ENCODE measurements around the gene ZC3H4. TPM values are rescaled to one million over a fixed set of nuclear protein-coding genes. Genes with fewer than 3 reads are reported as not detected.

The ZC3H4 gene
- total and polyA plus RNA-seq, 4 donors: 2.9 to 11.8 (median 6.3) TPM

DNA sequence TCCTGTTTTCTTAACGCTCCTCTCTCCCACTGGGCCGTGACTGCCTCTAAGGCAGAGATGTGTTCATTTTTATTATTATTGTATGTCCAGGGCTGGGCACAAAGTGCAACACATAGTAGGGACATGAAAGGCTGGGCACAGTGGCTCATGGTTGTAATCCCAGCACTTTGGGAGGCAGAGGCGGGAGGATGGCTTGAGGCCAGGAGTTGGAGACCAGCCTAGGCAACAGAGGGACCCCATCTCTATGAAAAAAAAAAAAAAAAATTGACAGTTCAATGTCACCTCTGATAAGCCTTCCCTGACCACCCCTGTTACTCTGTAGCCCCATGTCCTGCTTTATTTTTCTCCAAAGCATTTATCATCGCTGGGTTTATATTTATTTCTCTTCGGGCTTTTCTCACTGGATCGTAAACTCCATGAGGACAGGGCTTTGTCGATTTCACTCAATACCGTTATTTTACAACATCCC, 16.6 kb upstream of the ZC3H4 start:
- peaks cover 4 to 7% (median 5%) of the 10 kb centered on the region in 4 donors for H3K4me1 ChIP-seq (ENCODE audit: control insufficient read depth in 4 of 4, insufficient read depth in 4 of 4, low read length in 3 of 4)
- no peaks in the 10 kb centered on the region for H3K36me3 ChIP-seq (ENCODE audit: control insufficient read depth in 4 of 4, insufficient read depth in 3 of 4, low read depth in 1 of 4, low read length in 3 of 4)
- peak overlapping the region in 1 of 3 donors; percentile 55 for H3K4me3 ChIP-seq (ENCODE audit: low read depth in 1 of 3, low read length in 3 of 3)
- H3K9me3 ChIP-seq (ENCODE audit: control insufficient read depth in 4 of 4, low read length in 3 of 4): no peaks in the 10 kb centered on the region
- TF ChIP-seq FOXA1 (IDR thresholded peaks at IDR 0.05): no peak
- no peak for TF ChIP-seq EGR1 (IDR thresholded peaks at IDR 0.05; ENCODE audit: low read depth in 2 of 2)
- no peak for TF ChIP-seq JUND (IDR thresholded peaks at IDR 0.05)
- no peak for TF ChIP-seq GABPA (IDR thresholded peaks at IDR 0.05 in 1 of 2, conservative IDR thresholded peaks at IDR 0.05 in 1 of 2)
- no peak for TF ChIP-seq SP1 (IDR thresholded peaks at IDR 0.05)
- TF ChIP-seq ZBTB33 (IDR thresholded peaks at IDR 0.05): no peak
- TF ChIP-seq HNF4A (conservative IDR thresholded peaks at IDR 0.05): no peak
- TF ChIP-seq FOXA2 (IDR thresholded peaks at IDR 0.05): no peak
- TF ChIP-seq, protein P1, sequence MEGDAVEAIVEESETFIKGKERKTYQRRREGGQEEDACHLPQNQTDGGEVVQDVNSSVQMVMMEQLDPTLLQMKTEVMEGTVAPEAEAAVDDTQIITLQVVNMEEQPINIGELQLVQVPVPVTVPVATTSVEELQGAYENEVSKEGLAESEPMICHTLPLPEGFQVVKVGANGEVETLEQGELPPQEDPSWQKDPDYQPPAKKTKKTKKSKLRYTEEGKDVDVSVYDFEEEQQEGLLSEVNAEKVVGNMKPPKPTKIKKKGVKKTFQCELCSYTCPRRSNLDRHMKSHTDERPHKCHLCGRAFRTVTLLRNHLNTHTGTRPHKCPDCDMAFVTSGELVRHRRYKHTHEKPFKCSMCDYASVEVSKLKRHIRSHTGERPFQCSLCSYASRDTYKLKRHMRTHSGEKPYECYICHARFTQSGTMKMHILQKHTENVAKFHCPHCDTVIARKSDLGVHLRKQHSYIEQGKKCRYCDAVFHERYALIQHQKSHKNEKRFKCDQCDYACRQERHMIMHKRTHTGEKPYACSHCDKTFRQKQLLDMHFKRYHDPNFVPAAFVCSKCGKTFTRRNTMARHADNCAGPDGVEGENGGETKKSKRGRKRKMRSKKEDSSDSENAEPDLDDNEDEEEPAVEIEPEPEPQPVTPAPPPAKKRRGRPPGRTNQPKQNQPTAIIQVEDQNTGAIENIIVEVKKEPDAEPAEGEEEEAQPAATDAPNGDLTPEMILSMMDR (IDR thresholded peaks at IDR 0.05; ENCODE audit: low read depth, low read length, missing input control): no peak
- TF ChIP-seq, protein P2, sequence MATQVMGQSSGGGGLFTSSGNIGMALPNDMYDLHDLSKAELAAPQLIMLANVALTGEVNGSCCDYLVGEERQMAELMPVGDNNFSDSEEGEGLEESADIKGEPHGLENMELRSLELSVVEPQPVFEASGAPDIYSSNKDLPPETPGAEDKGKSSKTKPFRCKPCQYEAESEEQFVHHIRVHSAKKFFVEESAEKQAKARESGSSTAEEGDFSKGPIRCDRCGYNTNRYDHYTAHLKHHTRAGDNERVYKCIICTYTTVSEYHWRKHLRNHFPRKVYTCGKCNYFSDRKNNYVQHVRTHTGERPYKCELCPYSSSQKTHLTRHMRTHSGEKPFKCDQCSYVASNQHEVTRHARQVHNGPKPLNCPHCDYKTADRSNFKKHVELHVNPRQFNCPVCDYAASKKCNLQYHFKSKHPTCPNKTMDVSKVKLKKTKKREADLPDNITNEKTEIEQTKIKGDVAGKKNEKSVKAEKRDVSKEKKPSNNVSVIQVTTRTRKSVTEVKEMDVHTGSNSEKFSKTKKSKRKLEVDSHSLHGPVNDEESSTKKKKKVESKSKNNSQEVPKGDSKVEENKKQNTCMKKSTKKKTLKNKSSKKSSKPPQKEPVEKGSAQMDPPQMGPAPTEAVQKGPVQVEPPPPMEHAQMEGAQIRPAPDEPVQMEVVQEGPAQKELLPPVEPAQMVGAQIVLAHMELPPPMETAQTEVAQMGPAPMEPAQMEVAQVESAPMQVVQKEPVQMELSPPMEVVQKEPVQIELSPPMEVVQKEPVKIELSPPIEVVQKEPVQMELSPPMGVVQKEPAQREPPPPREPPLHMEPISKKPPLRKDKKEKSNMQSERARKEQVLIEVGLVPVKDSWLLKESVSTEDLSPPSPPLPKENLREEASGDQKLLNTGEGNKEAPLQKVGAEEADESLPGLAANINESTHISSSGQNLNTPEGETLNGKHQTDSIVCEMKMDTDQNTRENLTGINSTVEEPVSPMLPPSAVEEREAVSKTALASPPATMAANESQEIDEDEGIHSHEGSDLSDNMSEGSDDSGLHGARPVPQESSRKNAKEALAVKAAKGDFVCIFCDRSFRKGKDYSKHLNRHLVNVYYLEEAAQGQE (IDR thresholded peaks at IDR 0.05): no peak
- TF ChIP-seq, protein P3, sequence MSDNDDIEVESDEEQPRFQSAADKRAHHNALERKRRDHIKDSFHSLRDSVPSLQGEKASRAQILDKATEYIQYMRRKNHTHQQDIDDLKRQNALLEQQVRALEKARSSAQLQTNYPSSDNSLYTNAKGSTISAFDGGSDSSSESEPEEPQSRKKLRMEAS (IDR thresholded peaks at IDR 0.05): no peak
- TF ChIP-seq HNF4G (IDR thresholded peaks at IDR 0.05): no peak
- no peak for TF ChIP-seq RAD21 (IDR thresholded peaks at IDR 0.05)
- no peak for TF ChIP-seq YY1 (IDR thresholded peaks at IDR 0.05)
- no peak for TF ChIP-seq TAF1 (conservative IDR thresholded peaks at IDR 0.05)
- TF ChIP-seq RXRA (IDR thresholded peaks at IDR 0.05): no peak
- TF ChIP-seq NR2F2 (IDR thresholded peaks at IDR 0.05): no peak
- WGBS: 68% methylated on average over 8 of the region's 8 CpGs
- no peak overlapping the region for H3K9ac ChIP-seq (ENCODE audit: low read depth in 1 of 2, low read length in 2 of 2)
- no peaks in the 10 kb centered on the region for H3K27me3 ChIP-seq (ENCODE audit: control insufficient read depth in 4 of 4, insufficient read depth in 4 of 4, low read length in 3 of 4)
- no peak for DNase-seq (ENCODE audit: low spot score)
- peak overlapping the region in 1 of 2 donors; percentile 68 for H3K27ac ChIP-seq (ENCODE audit: low read depth in 1 of 2, low read length in 2 of 2)

- 96% methylated on average over 4 of the region's 4 CpGs for WGBS
- no peak overlapping the region for H3K4me3 ChIP-seq (ENCODE audit: low read depth in 1 of 3, low read length in 3 of 3)
- DNase-seq (ENCODE audit: low spot score): no peak
- no peak overlapping the region for H3K27ac ChIP-seq (ENCODE audit: low read depth in 1 of 2, low read length in 2 of 2)
- no peaks in the 10 kb centered on the region for H3K9me3 ChIP-seq (ENCODE audit: control insufficient read depth in 4 of 4, low read length in 3 of 4)
- no peaks in the 10 kb centered on the region for H3K27me3 ChIP-seq (ENCODE audit: control insufficient read depth in 4 of 4, insufficient read depth in 4 of 4, low read length in 3 of 4)
- H3K9ac ChIP-seq (ENCODE audit: low read depth in 1 of 2, low read length in 2 of 2): no peak overlapping the region
- no peaks in the 10 kb centered on the region for H3K36me3 ChIP-seq (ENCODE audit: control insufficient read depth in 4 of 4, insufficient read depth in 3 of 4, low read depth in 1 of 4, low read length in 3 of 4)
- TF ChIP-seq YY1 (IDR thresholded peaks at IDR 0.05): no peak
- TF ChIP-seq ZBTB33 (IDR thresholded peaks at IDR 0.05): no peak
- TF ChIP-seq, protein P3 (IDR thresholded peaks at IDR 0.05): no peak
- no peak for TF ChIP-seq RXRA (IDR thresholded peaks at IDR 0.05)
- TF ChIP-seq, protein P4, sequence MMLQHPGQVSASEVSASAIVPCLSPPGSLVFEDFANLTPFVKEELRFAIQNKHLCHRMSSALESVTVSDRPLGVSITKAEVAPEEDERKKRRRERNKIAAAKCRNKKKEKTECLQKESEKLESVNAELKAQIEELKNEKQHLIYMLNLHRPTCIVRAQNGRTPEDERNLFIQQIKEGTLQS (IDR thresholded peaks at IDR 0.05): no peak
- TF ChIP-seq, protein P1 (IDR thresholded peaks at IDR 0.05; ENCODE audit: low read depth, low read length, missing input control): no peak
- TF ChIP-seq FOXA2 (IDR thresholded peaks at IDR 0.05): no peak
- TF ChIP-seq HNF4A (conservative IDR thresholded peaks at IDR 0.05): no peak
- no peak for TF ChIP-seq GABPA (IDR thresholded peaks at IDR 0.05 in 1 of 2, conservative IDR thresholded peaks at IDR 0.05 in 1 of 2)
- no peak for TF ChIP-seq FOXA1 (IDR thresholded peaks at IDR 0.05)
- TF ChIP-seq HNF4G (IDR thresholded peaks at IDR 0.05): no peak
- TF ChIP-seq TAF1 (conservative IDR thresholded peaks at IDR 0.05): no peak
- H3K4me1 ChIP-seq (ENCODE audit: control insufficient read depth in 4 of 4, insufficient read depth in 4 of 4, low read length in 3 of 4): peaks cover 4 to 9% (median 5%) of the 10 kb centered on the region in 4 donors
Observed at GRCh38 chr19:47129579-47129978, 16.0 kb upstream of the ZC3H4 start.

Data from liver (tissue), 9 donors.